SU-DHL-6 (cell line): ENCODE data around the gene PTPRG.

Experiments used
- H2AFZ ChIP-seq: fragments of 200-600 bp; sonication (generic); 2 replicates; pipeline ENCODE4 v1.6.1; 2014; ENCODE audit warnings: low read depth, mild to moderate bottlenecking, moderate library complexity, mixed read lengths, antibody characterized with exemption, low read length; ENCODE audit not compliant: severe bottlenecking
- H3F3A ChIP-seq: fragments of 200-600 bp; shearing (Covaris generic); 2 replicates; pipeline ENCODE4 v1.6.0; 2016; ENCODE audit warnings: antibody characterized with exemption, mild to moderate bottlenecking; ENCODE audit not compliant: insufficient read depth
- H3K27ac ChIP-seq: fragments of 200-600 bp; sonication (generic); 2 replicates; pipeline ENCODE4 v1.5.1; 2016; ENCODE audit warnings: low read depth, mild to moderate bottlenecking, low read length, moderate library complexity, mixed read lengths
- H3K27me3 ChIP-seq: fragments of 200-600 bp; sonication (generic), shearing (Covaris generic); 2 replicates; pipeline ENCODE4 v1.6.0; 2014; ENCODE audit warnings: mild to moderate bottlenecking, low read length
- H3K36me3 ChIP-seq: fragments of 200-600 bp; sonication (generic); 2 replicates; pipeline ENCODE4 v1.6.1; 2014; ENCODE audit warnings: mild to moderate bottlenecking, low read length, mixed read lengths
- H3K4me2 ChIP-seq: fragments of 300-600, 200-600 bp; shearing (Covaris generic), sonication (generic); 2 replicates; pipeline ENCODE4 v1.6.0; 2014; ENCODE audit warnings: low read length, low read depth, mild to moderate bottlenecking; ENCODE audit not compliant: poor library complexity, severe bottlenecking
- H3K4me3 ChIP-seq: fragments of 200-600 bp; sonication (generic); 2 replicates; pipeline ENCODE4 v1.5.1; 2014; ENCODE audit warnings: antibody characterized with exemption, low read length, mild to moderate bottlenecking, mixed read lengths; ENCODE audit not compliant: insufficient read depth, poor library complexity, severe bottlenecking
- H3K79me2 ChIP-seq: fragments of 200-600 bp; sonication (generic); 2 replicates; pipeline ENCODE4 v1.6.1; 2014; ENCODE audit warnings: mild to moderate bottlenecking, low read length, moderate library complexity; ENCODE audit not compliant: insufficient read depth
- H3K9ac ChIP-seq: fragments of 200-600 bp; sonication (generic); 2 replicates; pipeline ENCODE4 v1.7.0; 2014; ENCODE audit warnings: mild to moderate bottlenecking, low read length
- H3K9me2 ChIP-seq: fragments of 200-600 bp; sonication (generic); replicated peaks from 2 replicates; pipeline ENCODE4 v1.6.1; 2014; ENCODE audit warnings: low read length; ENCODE audit not compliant: insufficient read depth
- H3K9me3 ChIP-seq: fragments of 200-600 bp; sonication (generic); 2 replicates; pipeline ENCODE4 v1.6.1; 2014; ENCODE audit warnings: low read length, mixed read lengths; ENCODE audit not compliant: insufficient read depth
- H4K20me1 ChIP-seq: fragments of 200-600 bp; sonication (generic); 2 replicates; pipeline ENCODE4 v1.6.1; 2014; ENCODE audit warnings: low read depth, mild to moderate bottlenecking, antibody characterized with exemption, low read length, moderate library complexity, mixed read lengths
- CTCF ChIP-seq: fragments of 200-600 bp; sonication (generic); IDR thresholded peaks from one replicate; pipeline ENCODE4 v1.5.1; 2017; ENCODE audit warnings: antibody characterized with exemption, mild to moderate bottlenecking, low read length, moderate library complexity; ENCODE audit not compliant: insufficient read depth, poor library complexity, severe bottlenecking
- EZH2phosphoT487 ChIP-seq: fragments of 200-600 bp; sonication (generic), shearing (Covaris generic); conservative IDR thresholded peaks from 2 replicates; pipeline ENCODE4 v1.6.1; 2018; ENCODE audit warnings: mild to moderate bottlenecking, antibody characterized with exemption, low read length, moderate library complexity, mixed read lengths

PTPRG gene

DNA sequence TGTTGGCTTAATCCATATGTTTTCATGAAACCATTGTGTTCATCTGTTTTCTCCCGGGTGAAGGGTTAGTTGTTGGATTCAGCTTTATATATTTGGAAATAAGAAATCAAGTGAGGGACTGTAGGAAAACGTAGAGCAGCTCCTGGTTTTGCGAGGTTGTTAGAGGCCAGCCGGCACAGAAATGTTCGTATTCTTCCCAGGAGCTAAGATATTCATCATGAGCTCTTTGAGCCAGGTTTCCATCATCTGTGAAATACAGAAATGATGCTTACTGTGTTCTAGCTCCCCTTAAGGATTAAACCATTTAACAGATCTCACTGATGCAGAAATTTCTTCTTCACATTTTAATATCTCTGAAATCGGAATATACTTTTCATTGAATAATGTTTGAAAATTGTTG, 235.5 kb downstream of the PTPRG start:
- H3K36me3 ChIP-seq, result no peaks in the 10 kb centered on the region
- no peak for TF ChIP-seq EZH2phosphoT487
- no peak for TF ChIP-seq CTCF
- H3K9me3 ChIP-seq, result no peaks in the 10 kb centered on the region
- no peak overlapping the region for H2AFZ ChIP-seq
- H3K27ac ChIP-seq, result no peak overlapping the region
- H4K20me1 ChIP-seq, result no peaks in the 10 kb centered on the region
- H3K27me3 ChIP-seq, result no peaks in the 10 kb centered on the region
- H3F3A ChIP-seq, result no peaks in the 10 kb centered on the region
- H3K9ac ChIP-seq, result no peak overlapping the region
- H3K79me2 ChIP-seq, result no peaks in the 10 kb centered on the region
- H3K4me3 ChIP-seq, result no peak overlapping the region
- no peaks in the 10 kb centered on the region for H3K9me2 ChIP-seq
- H3K4me2 ChIP-seq, result no peak overlapping the region

DNA sequence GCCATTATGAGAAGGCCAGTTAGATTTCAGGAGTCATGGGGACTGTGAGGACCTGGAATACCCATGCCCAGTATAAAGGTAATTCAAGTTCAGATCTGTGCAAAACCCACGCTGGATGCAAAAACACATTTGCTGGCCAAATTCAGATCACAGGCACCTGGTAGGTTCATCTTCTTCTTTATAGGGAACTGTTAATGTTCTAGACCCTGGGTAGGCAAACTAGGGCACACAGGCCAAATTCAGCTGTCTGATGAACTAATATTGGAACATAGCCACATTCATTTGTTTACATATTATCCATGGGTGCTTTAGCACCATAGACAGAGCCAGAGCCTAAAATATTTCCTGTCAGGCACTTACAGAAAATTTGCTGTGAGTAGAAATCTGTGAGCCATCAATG, 241.4 kb downstream of the PTPRG start:
- H4K20me1 ChIP-seq, result no peaks in the 10 kb centered on the region
- H3K9me2 ChIP-seq, result no peaks in the 10 kb centered on the region
- H3K27ac ChIP-seq, result no peak overlapping the region
- no peaks in the 10 kb centered on the region for H3K9me3 ChIP-seq
- no peaks in the 10 kb centered on the region for H3F3A ChIP-seq
- H3K79me2 ChIP-seq, result no peaks in the 10 kb centered on the region
- TF ChIP-seq CTCF, result no peak
- TF ChIP-seq EZH2phosphoT487, result no peak
- H3K9ac ChIP-seq, result no peak overlapping the region
- H3K27me3 ChIP-seq, result no peaks in the 10 kb centered on the region
- no peak overlapping the region for H2AFZ ChIP-seq
- H3K36me3 ChIP-seq, result no peaks in the 10 kb centered on the region
- H3K4me3 ChIP-seq, result no peak overlapping the region
- H3K4me2 ChIP-seq, result no peak overlapping the region

DNA sequence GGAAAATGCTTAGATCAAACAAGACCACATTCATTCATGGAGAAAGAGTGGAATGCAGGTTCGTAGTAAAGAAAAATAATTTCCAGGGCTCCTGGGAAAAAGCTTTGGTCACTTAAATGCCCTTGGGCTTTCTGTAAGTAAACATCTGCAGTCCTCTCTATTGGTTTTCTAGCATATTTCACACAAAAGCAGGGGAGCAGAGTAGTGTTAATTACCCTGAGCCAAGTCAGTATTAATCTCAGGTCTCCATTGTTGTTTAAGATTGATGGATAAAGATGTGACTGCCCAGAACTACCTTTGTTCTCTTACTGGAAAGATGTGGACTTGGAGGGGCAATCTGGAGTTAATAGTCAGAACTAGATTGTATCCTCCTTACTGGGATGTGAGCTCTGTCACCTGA, 242.6 kb downstream of the PTPRG start:
- Histone ChIP-seq H3K9ac (no peak overlapping the region), H3K79me2 (no peaks in the 10 kb centered on the region), H3K27ac (no peak overlapping the region), H3F3A (no peaks in the 10 kb centered on the region), H3K36me3 (no peaks in the 10 kb centered on the region), H3K9me3 (no peaks in the 10 kb centered on the region), H3K4me3 (no peak overlapping the region), H4K20me1 (no peaks in the 10 kb centered on the region), H3K9me2 (no peaks in the 10 kb centered on the region), H3K4me2 (no peak overlapping the region), H2AFZ (no peak overlapping the region), H3K27me3 (no peaks in the 10 kb centered on the region)
- TF ChIP-seq EZH2phosphoT487 (no peak), CTCF (no peak)

DNA sequence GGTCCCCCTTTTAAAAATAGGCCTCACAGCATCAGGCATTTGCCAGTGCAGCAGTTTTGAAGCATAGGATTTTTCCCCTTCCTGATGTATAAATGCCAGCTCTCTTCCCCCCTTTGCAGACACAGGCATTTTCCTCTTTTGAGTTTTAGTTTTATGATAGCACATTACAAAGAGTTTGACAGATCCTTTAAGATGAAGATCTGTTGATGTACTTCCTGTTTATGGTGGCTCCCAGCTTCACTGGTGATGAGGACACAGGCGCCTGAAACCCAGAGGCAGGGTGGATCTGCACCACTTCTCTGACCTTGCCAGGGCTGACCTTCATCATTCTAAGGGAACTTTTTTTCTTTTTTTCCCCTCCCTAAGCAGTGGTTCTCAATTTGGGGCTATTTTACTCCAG, 243.4 kb downstream of the PTPRG start:
- H3K9me3 ChIP-seq, result no peaks in the 10 kb centered on the region
- no peaks in the 10 kb centered on the region for H3K36me3 ChIP-seq
- no peaks in the 10 kb centered on the region for H3F3A ChIP-seq
- no peak for TF ChIP-seq EZH2phosphoT487
- TF ChIP-seq CTCF, result no peak
- no peak overlapping the region for H3K4me2 ChIP-seq
- H4K20me1 ChIP-seq, result no peaks in the 10 kb centered on the region
- H3K9me2 ChIP-seq, result no peaks in the 10 kb centered on the region
- H3K9ac ChIP-seq, result no peak overlapping the region
- no peak overlapping the region for H3K27ac ChIP-seq
- H3K4me3 ChIP-seq, result no peak overlapping the region
- no peak overlapping the region for H2AFZ ChIP-seq
- H3K27me3 ChIP-seq, result no peaks in the 10 kb centered on the region
- no peaks in the 10 kb centered on the region for H3K79me2 ChIP-seq
